Tibial artery (tissue), 4 donors: Measurements from ENCODE around the gene GALNT10.

Experiments
- DNase-seq, 2 donors: peaks; one replicate each; pipeline ENCODE4 v3.0.0-alpha.2; 2019
- H3K27ac ChIP-seq, 2 donors: fragments of 200-600 bp; sonication (generic) in 1 of 2; 1 replicate in 1 of 2; 2 replicates in 1 of 2; pipeline ENCODE4 v1.5.1; 2018 to 2019; ENCODE audit warnings: mild to moderate bottlenecking in 1 of 2
- H3K27me3 ChIP-seq, 2 donors: fragments of 200-600 bp; sonication (generic) in 1 of 2; one replicate each; pipeline versions ENCODE4 v1.5.1 to v1.6.0; 2016 to 2019
- H3K36me3 ChIP-seq, 3 donors: fragments of 200-600 bp; sonication (generic) in 2 of 3; one replicate each; pipeline ENCODE4 v1.5.1; 2016 to 2019; ENCODE audit warnings: mild to moderate bottlenecking in 2 of 3
- H3K4me1 ChIP-seq, 4 donors: fragments of 200-600 bp; sonication (generic) in 2 of 4; 1 replicate in 3 of 4; 2 replicates in 1 of 4; pipeline ENCODE4 v1.5.1; 2016 to 2019
- H3K4me3 ChIP-seq, 2 donors: fragments of 200-600 bp; sonication (generic) in 1 of 2; 1 replicate in 1 of 2; 2 replicates in 1 of 2; pipeline ENCODE4 v1.5.1; 2018 to 2019; ENCODE audit warnings: mild to moderate bottlenecking in 2 of 2
- H3K9me3 ChIP-seq, 3 donors: fragments of 200-600 bp; sonication (generic) in 1 of 3; one replicate each; pipeline ENCODE4 v1.5.1; 2016 to 2019
- intact Hi-C: fragments of 100-400 bp; cut with DNase I; formaldehyde crosslinking; loops from one replicate; pipeline ENCODE4 v1.15.0; 2023; ENCODE audit warnings: low total_unique reads
- TF ChIP-seq, protein P1 (sequence below), 2 experiments: fragments of 200-600 bp in 1 of 2; fragments of 450-650 bp in 1 of 2; IDR thresholded peaks; one replicate each; pipeline ENCODE4 v1.5.1; 2017 to 2019; ENCODE audit warnings: antibody characterized with exemption in 2 of 2, mild to moderate bottlenecking in 1 of 2, moderate library complexity in 1 of 2

Gene GALNT10

DNA sequence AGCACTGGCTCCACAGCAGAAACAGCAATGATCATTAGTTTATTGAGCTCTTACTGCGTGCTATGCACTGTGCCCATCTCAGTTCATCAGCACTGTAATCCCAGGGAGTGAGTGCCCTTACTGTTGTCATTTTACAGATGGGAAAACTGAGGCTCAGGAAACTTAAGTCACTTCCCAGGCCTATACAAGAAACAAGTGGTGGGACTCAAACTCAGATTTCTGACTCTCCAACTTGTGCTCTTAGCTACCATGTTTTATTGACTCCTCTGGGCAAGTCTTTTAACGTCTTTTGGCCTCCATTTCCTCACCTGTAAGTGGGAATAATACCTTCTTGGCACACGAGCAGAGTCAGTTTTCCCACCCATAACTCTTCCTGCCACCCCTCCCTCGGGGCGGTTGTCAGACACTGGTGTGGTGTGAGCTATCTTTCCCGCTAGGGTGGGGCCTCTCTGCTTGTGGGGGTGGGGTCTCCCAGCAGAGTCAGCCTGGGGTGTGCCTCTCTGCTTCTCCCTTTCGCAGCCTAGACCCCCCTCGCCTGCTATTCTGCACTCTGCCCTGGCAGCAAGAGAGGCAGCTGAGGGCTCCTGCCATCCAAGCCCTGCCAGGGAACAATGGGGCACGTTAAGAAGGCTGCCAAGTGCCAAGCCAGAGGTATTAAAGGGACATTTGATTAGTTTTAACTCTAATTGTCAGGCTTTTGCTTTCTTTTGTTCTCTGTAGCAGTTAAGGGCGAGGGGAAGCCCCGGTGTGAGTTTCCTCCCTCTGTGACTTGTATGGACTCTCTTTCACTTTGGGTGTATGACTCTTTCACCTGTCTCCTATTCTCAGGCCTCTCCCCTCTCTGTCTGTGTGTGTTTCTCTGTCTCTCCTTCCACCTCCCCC is 12.1 kb downstream of the GALNT10 start:
- Histone ChIP-seq H3K36me3 (peaks cover 0 to 9% (median 0%) of the 10 kb centered on the region in 3 donors), H3K27me3 (no peaks in the 10 kb centered on the region), H3K9me3 (no peaks in the 10 kb centered on the region), H3K27ac (no peak overlapping the region), H3K4me3 (no peak overlapping the region), H3K4me1 (peaks cover 0 to 10% (median 6%) of the 10 kb centered on the region in 4 donors)
- intact Hi-C loops = no loop called here
- TF ChIP-seq, protein P1, sequence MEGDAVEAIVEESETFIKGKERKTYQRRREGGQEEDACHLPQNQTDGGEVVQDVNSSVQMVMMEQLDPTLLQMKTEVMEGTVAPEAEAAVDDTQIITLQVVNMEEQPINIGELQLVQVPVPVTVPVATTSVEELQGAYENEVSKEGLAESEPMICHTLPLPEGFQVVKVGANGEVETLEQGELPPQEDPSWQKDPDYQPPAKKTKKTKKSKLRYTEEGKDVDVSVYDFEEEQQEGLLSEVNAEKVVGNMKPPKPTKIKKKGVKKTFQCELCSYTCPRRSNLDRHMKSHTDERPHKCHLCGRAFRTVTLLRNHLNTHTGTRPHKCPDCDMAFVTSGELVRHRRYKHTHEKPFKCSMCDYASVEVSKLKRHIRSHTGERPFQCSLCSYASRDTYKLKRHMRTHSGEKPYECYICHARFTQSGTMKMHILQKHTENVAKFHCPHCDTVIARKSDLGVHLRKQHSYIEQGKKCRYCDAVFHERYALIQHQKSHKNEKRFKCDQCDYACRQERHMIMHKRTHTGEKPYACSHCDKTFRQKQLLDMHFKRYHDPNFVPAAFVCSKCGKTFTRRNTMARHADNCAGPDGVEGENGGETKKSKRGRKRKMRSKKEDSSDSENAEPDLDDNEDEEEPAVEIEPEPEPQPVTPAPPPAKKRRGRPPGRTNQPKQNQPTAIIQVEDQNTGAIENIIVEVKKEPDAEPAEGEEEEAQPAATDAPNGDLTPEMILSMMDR (IDR thresholded peaks at IDR 0.05) = no peak
- DNase-seq = no peak

DNA sequence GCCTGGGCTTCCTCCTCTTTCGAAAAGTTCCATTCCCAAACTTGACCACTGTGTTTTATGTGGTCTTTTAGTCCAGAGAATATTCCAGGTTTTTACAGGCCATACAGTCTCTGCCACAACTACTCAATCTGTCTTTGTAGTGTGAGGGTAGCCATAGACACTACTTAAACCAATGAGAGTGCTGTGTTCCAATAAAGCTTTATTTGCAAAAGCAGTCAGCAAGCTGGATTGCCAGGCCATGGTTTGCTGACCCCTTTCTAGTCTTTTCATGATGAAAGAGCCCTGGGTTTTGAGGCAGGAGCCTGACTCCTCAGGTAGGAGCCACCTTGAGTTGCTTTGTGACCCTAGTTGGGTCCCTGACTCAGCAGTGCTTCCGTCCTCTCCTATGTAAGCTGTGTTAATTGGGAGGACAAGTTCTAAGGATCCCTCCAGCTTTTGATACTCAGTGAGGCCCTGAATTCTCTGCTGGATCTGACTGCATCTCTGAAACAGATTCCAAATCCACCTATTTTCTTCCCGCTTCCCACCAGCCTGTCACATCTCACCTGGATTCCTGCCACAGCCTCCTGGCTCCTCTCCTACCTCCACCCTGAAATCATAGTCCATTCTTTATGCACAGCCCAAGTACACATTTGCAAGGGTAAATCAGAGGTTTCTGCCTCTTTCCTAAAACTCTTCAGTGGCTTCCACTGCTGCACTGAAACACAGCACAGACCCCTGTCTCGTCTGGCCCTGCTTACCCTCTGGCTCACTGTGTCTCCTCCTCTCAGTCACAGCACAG is 13.5 kb downstream of the GALNT10 start:
- TF ChIP-seq, protein P1 (IDR thresholded peaks at IDR 0.05) = no peak
- Histone ChIP-seq H3K36me3 (peaks cover 0 to 9% (median 4%) of the 10 kb centered on the region in 3 donors), H3K27ac (no peak overlapping the region), H3K27me3 (no peaks in the 10 kb centered on the region), H3K4me1 (peaks cover 0 to 6% (median 4%) of the 10 kb centered on the region in 4 donors), H3K9me3 (peaks cover 0 to 2% (median 0%) of the 10 kb centered on the region in 3 donors), H3K4me3 (no peak overlapping the region)
- intact Hi-C loops = no loop called here
- DNase-seq = no peak

DNA sequence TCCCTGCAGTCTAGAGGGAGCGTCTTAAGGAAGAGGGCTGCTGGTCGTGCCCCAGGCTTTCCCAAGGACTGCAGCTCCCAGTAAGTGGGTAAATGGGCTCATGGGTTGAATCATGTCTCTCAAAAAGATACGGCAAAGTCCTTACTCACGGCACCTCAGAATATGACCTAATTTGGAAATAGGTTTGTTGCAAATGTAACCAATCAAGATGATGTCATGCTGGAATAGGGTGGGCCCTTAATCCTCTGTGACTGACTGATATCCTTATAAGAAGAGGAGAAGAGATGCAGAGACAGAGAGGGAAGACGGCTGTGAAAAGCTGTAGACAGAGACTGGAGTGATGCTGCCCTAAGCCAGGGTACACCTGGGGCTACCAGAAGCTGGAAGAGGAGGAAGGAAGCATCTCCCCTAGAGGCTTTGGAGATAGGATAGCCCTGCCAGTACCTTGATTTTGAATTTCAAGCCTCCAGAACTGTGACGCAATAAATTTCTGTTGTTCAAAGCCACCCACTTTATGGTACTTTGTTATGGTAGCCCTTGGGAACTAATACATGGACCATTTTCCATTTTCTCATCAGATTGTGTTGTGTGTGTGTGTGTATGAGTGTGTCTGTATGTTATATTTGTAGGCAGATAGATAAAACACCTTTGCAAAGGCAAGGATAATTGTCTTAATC is 15.0 kb downstream of the GALNT10 start:
- no peak for DNase-seq
- intact Hi-C loops = no loop called here
- Histone ChIP-seq H3K27me3 (no peaks in the 10 kb centered on the region), H3K4me1 (no peaks in the 10 kb centered on the region), H3K9me3 (peaks cover 0 to 5% (median 0%) of the 10 kb centered on the region in 3 donors), H3K4me3 (no peak overlapping the region), H3K36me3 (peaks cover 0 to 9% (median 9%) of the 10 kb centered on the region in 3 donors), H3K27ac (no peak overlapping the region)
- TF ChIP-seq, protein P1 (IDR thresholded peaks at IDR 0.05) = no peak

DNA sequence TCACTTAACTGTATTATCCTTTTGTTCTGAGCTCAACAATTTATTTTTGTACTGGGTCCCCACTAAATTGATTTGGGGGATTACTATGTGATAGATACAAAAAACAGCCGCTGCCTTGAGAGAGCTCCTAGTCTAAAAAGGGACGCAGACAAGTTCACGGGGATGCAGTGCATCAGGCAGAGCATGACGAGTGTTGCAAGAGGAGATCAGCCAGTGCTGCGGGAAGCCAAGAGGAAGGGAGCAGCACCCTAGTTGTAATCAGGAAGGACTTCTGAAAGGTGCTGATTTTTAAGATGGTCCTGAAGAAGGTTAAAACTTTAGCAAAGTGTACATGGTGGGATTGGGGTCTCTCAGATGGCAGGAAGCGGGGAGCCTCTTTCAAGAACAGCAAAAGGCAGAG is 15.8 kb downstream of the GALNT10 start:
- H3K9me3 ChIP-seq = peaks cover 0 to 5% (median 0%) of the 10 kb centered on the region in 3 donors
- no peak overlapping the region for H3K27ac ChIP-seq
- no peaks in the 10 kb centered on the region for H3K4me1 ChIP-seq
- TF ChIP-seq, protein P1 (IDR thresholded peaks at IDR 0.05) = no peak
- H3K27me3 ChIP-seq = no peaks in the 10 kb centered on the region
- no peak for DNase-seq
- H3K36me3 ChIP-seq = peaks cover 0 to 9% (median 9%) of the 10 kb centered on the region in 3 donors
- H3K4me3 ChIP-seq = no peak overlapping the region
- intact Hi-C loops = no loop called here

DNA sequence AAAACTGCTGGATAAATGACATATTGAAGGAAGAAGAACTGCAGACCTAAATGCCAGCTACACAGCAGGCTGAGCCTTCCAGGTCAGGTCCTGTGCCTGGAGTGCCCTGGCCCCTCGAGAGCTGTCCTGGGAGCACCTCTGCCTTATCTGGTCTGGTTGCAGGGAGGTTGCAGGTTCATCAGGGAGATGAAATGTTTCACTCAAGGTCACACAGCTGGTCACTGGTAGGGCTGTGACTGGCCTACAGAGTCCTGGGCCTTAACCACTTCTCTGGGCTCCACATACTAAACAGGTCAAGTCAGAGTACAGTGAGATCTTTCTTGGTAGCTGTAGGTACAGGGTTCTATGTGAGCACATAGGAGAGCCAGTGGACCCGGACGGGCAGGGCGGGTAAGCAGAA is 16.7 kb downstream of the GALNT10 start:
- H3K4me1 ChIP-seq = no peaks in the 10 kb centered on the region
- H3K27me3 ChIP-seq = no peaks in the 10 kb centered on the region
- no peak overlapping the region for H3K4me3 ChIP-seq
- no peak overlapping the region for H3K27ac ChIP-seq
- peaks cover 0 to 9% (median 9%) of the 10 kb centered on the region in 3 donors for H3K36me3 ChIP-seq
- no peak for DNase-seq
- H3K9me3 ChIP-seq = peaks cover 0 to 5% (median 0%) of the 10 kb centered on the region in 3 donors
- intact Hi-C loops = no loop called here
- TF ChIP-seq, protein P1 (IDR thresholded peaks at IDR 0.05) = no peak
